Pancreas (tissue), 10 donors: Measurements from ENCODE around the gene LRBA. TPM values are rescaled to one million over a fixed set of nuclear protein-coding genes. Genes with fewer than 3 reads are reported as not detected.
A peak's percentile ranks its signal among the peaks of the same experiment; 100 is the strongest.

Experiments
- ATAC-seq, 4 donors: fragments of 200-7000 bp; cut with Tn5 transposase; one replicate each; pipeline versions ENCODE4 v1.8.0 to v1.9.1; 2020; ENCODE audit warnings: mild to moderate bottlenecking in 4 of 4, moderate library complexity in 4 of 4
- DNase-seq, 6 donors: peaks; one replicate each; pipeline ENCODE4 v3.0.0-alpha.2; 2020
- FAIRE-seq: peaks from 2 replicates; lab custom pipeline; 2012; peaks lifted over from hg19 to GRCh38; lab: Jason Lieb, UNC
- H3K27ac ChIP-seq, 4 donors: fragments of 200-600 bp; sonication (generic); 1 replicate in 3 of 4; 2 replicates in 1 of 4; pipeline versions ENCODE4 v1.5.0 to v1.8.0; 2020
- H3K27me3 ChIP-seq, 4 donors: fragments of 200-600 bp; one replicate each; pipeline ENCODE4 v1.8.0; 2021
- H3K36me3 ChIP-seq, 3 donors: fragments of 200-600 bp; sonication (generic) in 1 of 3; one replicate each; pipeline versions ENCODE4 v1.5.0 to v1.8.0; 2020 to 2021
- H3K4me1 ChIP-seq, 3 donors: fragments of 200-600 bp; one replicate each; pipeline ENCODE4 v1.8.0; 2021
- H3K4me3 ChIP-seq, 4 donors: fragments of 200-600 bp; sonication (generic) in 2 of 4; one replicate each; pipeline versions ENCODE4 v1.5.0 to v1.8.0; 2020 to 2021
- H3K9me3 ChIP-seq, 4 donors: fragments of 200-600 bp; one replicate each; pipeline ENCODE4 v1.8.0; 2021
- CTCF ChIP-seq, 4 donors: fragments of 200-600 bp; sonication (generic) in 3 of 4; IDR thresholded peaks; one replicate each; pipeline versions ENCODE4 v1.5.0 to v1.8.0; 2021; ENCODE audit warnings: antibody characterized with exemption in 4 of 4
- WGBS, 2 donors: extraction: QIAGEN DNeasy Blood & Tissue Kit; methylation state at CpG; one replicate each; pipeline ENCODE4 v1.1.7; 2013; 5-methylcytosine and 5-hydroxymethylcytosine counted together
- intact Hi-C, 3 donors: fragments of 100-400 bp; cut with DNase I; formaldehyde crosslinking; loops; one replicate each; pipeline versions ENCODE4 v1.11.1 to v1.14.2; 2022
- polyA plus RNA-seq, 2 donors: library from polyadenylated mRNA; stranded (reverse); fragments of 200-250 nt; gene quantifications; one replicate each; pipeline ENCODE4 v1.2.3, GENCODE V29; 2013
- total RNA-seq, 6 donors: library from RNA; stranded (reverse); fragmentation: NEBNext Ultra II Directional in 4 of 6; extraction: Animal tissue kit (Norgen Biotek cat#: 25700) in 4 of 6; gene quantifications; one replicate each; pipeline versions ENCODE4 v1.2.1 to v1.2.4, GENCODE V29; 2021 to 2023
- donor health status: healthy with polysubstance abuse.
- donor health status: DM: no; HTN: no; CAD: no; lungs with moderate emphysema.
- donor health status: DM: no; HTN: no; CAD: no.
- donor health status: control.
- donor health status: control.
- donor health status: Bipolar disorder and iron deficiency.
- donor health status: DM: yes; HTN: yes; CAD: no.
- donor health status: DM: no; HTN: no; CAD: no.
- donor health status: DM: no; HTN: no; CAD: no.
- donor health status: DM: yes; HTN: yes; CAD: no.

Gene LRBA
- total and polyA plus RNA-seq, 8 donors, result 6.6 to 35.3 (median 22.3) TPM

- no peak for TF ChIP-seq CTCF (IDR thresholded peaks at IDR 0.05)
- no peak overlapping the region for H3K27ac ChIP-seq
- ATAC-seq (peak in 3 of 4 donors; percentile 37 to 51 (median 46)), DNase-seq (no peak), FAIRE-seq (no peak)
- H3K4me3 ChIP-seq, result no peak overlapping the region
- H3K27me3 ChIP-seq, result no peaks in the 10 kb centered on the region
- intact Hi-C loops, result no loop called here
- H3K9me3 ChIP-seq, result no peaks in the 10 kb centered on the region
- H3K4me1 ChIP-seq, result peaks cover 0 to 13% (median 0%) of the 10 kb centered on the region in 3 donors
- H3K36me3 ChIP-seq, result no peaks in the 10 kb centered on the region
- WGBS, 2 donors, result 5 to 6% methylated on average over 1 of the region's 1 CpG
These were observed 785.6 kb downstream of the LRBA start for GRCh38 chr4:150229520-150229919.

- Histone ChIP-seq H3K4me3 (no peak overlapping the region), H3K9me3 (no peaks in the 10 kb centered on the region), H3K36me3 (no peaks in the 10 kb centered on the region), H3K27ac (no peak overlapping the region), H3K27me3 (no peaks in the 10 kb centered on the region), H3K4me1 (peaks cover 0 to 5% (median 0%) of the 10 kb centered on the region in 3 donors)
- WGBS, 2 donors, result 91 to 94% methylated on average over 6 of the region's 6 CpGs
- intact Hi-C loops, result no loop called here
- TF ChIP-seq CTCF (IDR thresholded peaks at IDR 0.05), result no peak
- FAIRE-seq, result no peak
- DNase-seq, result no peak
- peak in 1 of 4 donors; percentile 29 for ATAC-seq
These were observed 790.0 kb downstream of the LRBA start for GRCh38 chr4:150224896-150225591.

- TF ChIP-seq CTCF (IDR thresholded peaks at IDR 0.05), result no peak
- Histone ChIP-seq H3K9me3 (no peaks in the 10 kb centered on the region), H3K36me3 (no peaks in the 10 kb centered on the region), H3K27me3 (no peaks in the 10 kb centered on the region), H3K27ac (no peak overlapping the region), H3K4me1 (no peaks in the 10 kb centered on the region), H3K4me3 (no peak overlapping the region)
- FAIRE-seq, result no peak
- no peak for DNase-seq
- peak in 1 of 4 donors; percentile 19 for ATAC-seq
- 82 to 86% methylated on average over 4 of the region's 4 CpGs for WGBS, 2 donors
- intact Hi-C loops, result no loop called here
These were observed 795.2 kb downstream of the LRBA start for GRCh38 chr4:150219841-150220240.

GRCh38 chr4:150218447-150218846, 796.6 kb downstream of the LRBA start:
- intact Hi-C loops, result no loop called here
- DNase-seq (no peak), FAIRE-seq (no peak), ATAC-seq (no peak)
- no peaks in the 10 kb centered on the region for H3K27me3 ChIP-seq
- no peaks in the 10 kb centered on the region for H3K4me1 ChIP-seq
- TF ChIP-seq CTCF (IDR thresholded peaks at IDR 0.05), result no peak
- H3K4me3 ChIP-seq, result no peak overlapping the region
- 95 to 96% methylated on average over 2 of the region's 2 CpGs for WGBS, 2 donors
- H3K36me3 ChIP-seq, result no peaks in the 10 kb centered on the region
- H3K27ac ChIP-seq, result no peak overlapping the region
- H3K9me3 ChIP-seq, result no peaks in the 10 kb centered on the region

- H3K27me3 ChIP-seq, result no peaks in the 10 kb centered on the region
- intact Hi-C loops, result no loop called here
- no peaks in the 10 kb centered on the region for H3K36me3 ChIP-seq
- 37 to 48% methylated on average over 8 of the region's 8 CpGs for WGBS, 2 donors
- no peak overlapping the region for H3K27ac ChIP-seq
- ATAC-seq (peak in 3 of 4 donors; percentile 62 to 73 (median 67)), DNase-seq (peak in 3 of 6 donors; percentile 28 to 64 (median 49)), FAIRE-seq (no peak)
- no peak for TF ChIP-seq CTCF (IDR thresholded peaks at IDR 0.05)
- no peaks in the 10 kb centered on the region for H3K9me3 ChIP-seq
- no peak overlapping the region for H3K4me3 ChIP-seq
- H3K4me1 ChIP-seq, result peaks cover 0 to 4% (median 0%) of the 10 kb centered on the region in 3 donors
These were observed 797.3 kb downstream of the LRBA start for GRCh38 chr4:150217808-150218207.
